Erythroblast (primary cell): ENCODE data around the gene GRPEL1.

Experiments used
- GATA1 ChIP-seq: IDR thresholded peaks from 2 replicates; pipeline ENCODE4 v1.6.1; 2011; ENCODE audit warnings: low read depth, mild to moderate bottlenecking, control low read depth, low read length, moderate library complexity
- POLR2A ChIP-seq: IDR thresholded peaks from 2 replicates; pipeline ENCODE4 v1.6.1; 2011; ENCODE audit warnings: mild to moderate bottlenecking, low read length

DNA sequence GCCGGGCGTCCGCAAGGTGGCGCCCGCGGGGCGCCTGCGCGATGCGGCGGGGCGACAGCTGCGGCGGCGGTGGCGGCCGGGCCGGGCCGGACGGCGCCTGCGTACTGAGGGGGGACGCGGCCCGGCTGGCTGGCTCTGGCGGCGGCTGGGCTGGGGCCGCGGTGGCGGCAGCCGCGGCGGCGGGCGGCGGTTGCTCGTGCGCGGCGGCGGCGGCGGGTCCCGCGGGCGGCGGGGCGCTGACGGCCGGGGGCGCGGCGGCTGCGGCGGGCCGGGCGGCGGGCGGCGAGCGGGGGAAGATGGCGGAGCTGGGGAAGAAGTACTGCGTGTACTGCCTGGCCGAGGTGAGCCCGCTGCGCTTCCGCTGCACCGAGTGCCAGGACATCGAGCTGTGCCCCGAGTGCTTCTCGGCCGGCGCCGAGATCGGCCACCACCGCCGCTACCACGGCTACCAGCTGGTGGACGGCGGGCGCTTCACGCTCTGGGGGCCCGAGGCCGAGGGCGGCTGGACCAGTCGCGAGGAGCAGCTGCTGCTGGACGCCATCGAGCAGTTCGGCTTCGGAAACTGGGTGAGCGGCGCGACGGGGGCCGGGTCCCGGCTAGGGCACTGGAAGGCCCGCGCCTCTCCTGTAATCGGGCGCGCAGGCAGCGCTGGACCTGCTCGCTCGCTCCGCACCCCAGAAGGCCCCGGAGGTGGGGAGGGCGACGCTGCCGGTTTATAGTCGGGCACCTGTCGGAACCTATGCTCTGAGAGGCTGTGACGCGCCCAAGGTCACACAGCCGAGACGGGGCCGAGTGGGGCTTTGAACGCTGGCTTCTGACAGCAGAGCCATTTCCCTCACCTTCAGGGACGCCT is 24.4 kb downstream of the GRPEL1 start, which contains the start of gene TADA2B:
- peak; percentile 25 for TF ChIP-seq POLR2A
- no peak for TF ChIP-seq GATA1
